Endothelial cell of umbilical vein (primary cell): ENCODE results near the gene RPE. TPM values are rescaled to one million over a fixed set of nuclear protein-coding genes. Genes with fewer than 3 reads are reported as not detected.

Source experiments
- BruUV-seq: library from RNA; stranded (reverse); fragments of 400-500 nt; replicated peaks from 2 replicates; lab custom pipeline; 2021; lab: Mats Ljungman, UMichigan
- CTCF ChIA-PET: fragments of 300-600, 350-600 bp; sonication (Branson Sonifier 250); formaldehyde crosslinking; loops from one replicate; lab custom pipeline; 2021; ENCODE audit warnings: antibody characterized with exemption, inconsistent platforms; lab: Charles Lee
- POLR2A ChIA-PET: fragments of 300-600, 350-600 bp; sonication (Branson Sonifier 250); formaldehyde crosslinking; loops from one replicate; lab custom pipeline; 2021; ENCODE audit warnings: antibody characterized with exemption, inconsistent platforms; lab: Charles Lee
- DNase-seq: peaks from one replicate; pipeline ENCODE4 v3.0.0-alpha.2; 2011; ENCODE audit warnings: low read depth, low spot score
- FAIRE-seq: peaks from 2 replicates; lab custom pipeline; 2011; peaks lifted over from hg19 to GRCh38; lab: Jason Lieb, UNC
- H2AFZ ChIP-seq: 2 replicates; pipeline ENCODE4 v1.6.0; 2012; ENCODE audit warnings: low read depth, low read length, control low read depth, inconsistent platforms
- H3K27ac ChIP-seq: 2 replicates; pipeline ENCODE4 v1.5.1; 2011; ENCODE audit warnings: low read depth, mild to moderate bottlenecking, control low read depth, low read length, moderate library complexity; ENCODE audit not compliant: insufficient read depth
- H3K27me3 ChIP-seq, 2 experiments: 2 replicates each; pipeline versions ENCODE4 v1.6.0 to v1.6.1; 2011; ENCODE audit warnings: low read length in 2 of 2, mixed read lengths in 1 of 2; ENCODE audit not compliant: control insufficient read depth in 2 of 2, insufficient read depth in 2 of 2
- H3K36me3 ChIP-seq, 2 experiments: 2 replicates in 1 of 2; 3 replicates in 1 of 2; pipeline ENCODE4 v1.5.1; 2011; ENCODE audit warnings: low read length in 2 of 2, mild to moderate bottlenecking in 1 of 2, moderate library complexity in 1 of 2; ENCODE audit not compliant: control insufficient read depth in 2 of 2, insufficient read depth in 2 of 2; ENCODE audit errors: extremely low read depth in 1 of 2
- H3K4me1 ChIP-seq: 3 replicates; pipeline ENCODE4 v1.5.1; 2011; ENCODE audit warnings: mild to moderate bottlenecking, low read length; ENCODE audit not compliant: control insufficient read depth, insufficient read depth; ENCODE audit errors: extremely low read depth
- H3K4me2 ChIP-seq: 2 replicates; pipeline ENCODE4 v1.6.1; 2011; ENCODE audit warnings: low read length, control low read depth, mixed read lengths; ENCODE audit not compliant: insufficient read depth
- H3K4me3 ChIP-seq, 3 experiments: fragments of 200-600 bp in 1 of 3; sonication (generic), shearing (Covaris generic) in 1 of 3; replicated peaks in 1 of 3; 2 replicates each; pipeline ENCODE4 v1.5.1; 2011 to 2016; ENCODE audit warnings: control low read depth in 3 of 3, low read length in 3 of 3, mild to moderate bottlenecking in 2 of 3, inconsistent platforms in 1 of 3, low read depth in 1 of 3, moderate library complexity in 1 of 3; ENCODE audit not compliant: insufficient read depth in 1 of 3
- H3K79me2 ChIP-seq: 2 replicates; pipeline ENCODE4 v1.6.0; 2012; ENCODE audit warnings: low read length, inconsistent platforms; ENCODE audit not compliant: control insufficient read depth, insufficient read depth
- H3K9ac ChIP-seq: replicated peaks from 2 replicates; pipeline ENCODE3; 2011; ENCODE audit warnings: low read length, control low read depth; ENCODE audit not compliant: insufficient read depth; ENCODE audit errors: extremely low read depth
- H3K9me1 ChIP-seq: replicated peaks from 3 replicates; pipeline ENCODE4 v1.6.0; 2011; ENCODE audit warnings: mild to moderate bottlenecking, low read length; ENCODE audit not compliant: control insufficient read depth, insufficient read depth; ENCODE audit errors: extremely low read depth
- H3K9me3 ChIP-seq: replicated peaks from 2 replicates; pipeline ENCODE4 v1.5.1; 2012; ENCODE audit warnings: low read length, inconsistent platforms; ENCODE audit not compliant: control insufficient read depth, insufficient read depth
- H4K20me1 ChIP-seq: replicated peaks from 2 replicates; pipeline ENCODE3; 2011; ENCODE audit warnings: mild to moderate bottlenecking, low read length; ENCODE audit not compliant: control insufficient read depth, insufficient read depth; ENCODE audit errors: extremely low read depth
- EZH2 ChIP-seq: IDR thresholded peaks from 2 replicates; pipeline ENCODE4 v1.6.1; 2012; ENCODE audit warnings: borderline replicate concordance, low read depth, mild to moderate bottlenecking, moderate library complexity, low read length, inconsistent platforms; ENCODE audit not compliant: severe bottlenecking
- FOS ChIP-seq: IDR thresholded peaks from 2 replicates; pipeline ENCODE4 v1.6.1; 2011; ENCODE audit warnings: mild to moderate bottlenecking, low read length, moderate library complexity, borderline replicate concordance; ENCODE audit not compliant: insufficient read depth
- GATA2 ChIP-seq: IDR thresholded peaks from 2 replicates; pipeline ENCODE4 v1.7.0; 2011; ENCODE audit warnings: low read depth, mild to moderate bottlenecking, moderate library complexity, mixed read lengths, low read length; ENCODE audit not compliant: insufficient read length, insufficient read depth
- JUN ChIP-seq: IDR thresholded peaks from 2 replicates; pipeline ENCODE4 v1.6.1; 2011; ENCODE audit warnings: borderline replicate concordance, low read depth; ENCODE audit not compliant: insufficient read length, insufficient read depth
- MYC ChIP-seq: IDR thresholded peaks from one replicate; pipeline ENCODE4 v1.6.1; 2011; ENCODE audit warnings: mild to moderate bottlenecking, low read depth, low read length
- POLR2A ChIP-seq: IDR thresholded peaks from 2 replicates; pipeline ENCODE4 v1.6.1; 2012; ENCODE audit warnings: low read depth, mild to moderate bottlenecking, control low read depth, low read length
- POLR2AphosphoS5 ChIP-seq: IDR thresholded peaks from 2 replicates; pipeline ENCODE4 v1.6.1; 2012; ENCODE audit warnings: low read depth, mild to moderate bottlenecking, control low read depth, low read length, moderate library complexity; ENCODE audit not compliant: insufficient read depth
- dilution Hi-C: fragments of 300-500 bp; cut with MboI; formaldehyde crosslinking; loops from one replicate; pipeline ENCODE4 v1.15.0; 2019; ENCODE audit warnings: low sequenced_read_pairs; ENCODE audit not compliant: extremely low pct_ligation_motif_present
- intact Hi-C: fragments of 100-400 bp; cut with micrococcal nuclease; formaldehyde crosslinking; loops from one replicate; pipeline ENCODE4 v1.10.0; 2022
- polyA plus RNA-seq, 4 experiments: library from polyadenylated mRNA; depleted of rRNA in 3 of 4; stranded (reverse) in 3 of 4; unstranded in 1 of 4; fragments of >200 nt; gene quantifications; 2 replicates each; pipeline versions ENCODE4 v1.2.1 to v1.2.3, GENCODE V29; 2011 to 2012; ENCODE audit warnings: missing spikeins in 1 of 4
- total RNA-seq: library from RNA; stranded (reverse); gene quantifications from 2 replicates; pipeline ENCODE4 v1.2.3, GENCODE V29; 2021
- TF ChIP-seq, protein P1 (sequence below), 2 donors: IDR thresholded peaks; 1 replicate in 1 of 2; 2 replicates in 1 of 2; pipeline ENCODE4 v1.5.1; 2011; ENCODE audit warnings: low read length in 2 of 2, mild to moderate bottlenecking in 2 of 2, moderate library complexity in 2 of 2, control low read depth in 1 of 2, inconsistent platforms in 1 of 2, low read depth in 1 of 2; ENCODE audit not compliant: insufficient read depth in 1 of 2; ENCODE audit errors: extremely low read depth in 1 of 2
- TF ChIP-seq, protein P2 (sequence below): IDR thresholded peaks from 2 replicates; pipeline ENCODE4 v1.6.1; 2011; ENCODE audit not compliant: insufficient read depth, insufficient read length

The RPE gene
- total and polyA plus RNA-seq, 2 donors (not counting 3 experiments of a cell fraction or from before 2014, with no cell fraction given): 60.7 to 97.4 TPM

DNA sequence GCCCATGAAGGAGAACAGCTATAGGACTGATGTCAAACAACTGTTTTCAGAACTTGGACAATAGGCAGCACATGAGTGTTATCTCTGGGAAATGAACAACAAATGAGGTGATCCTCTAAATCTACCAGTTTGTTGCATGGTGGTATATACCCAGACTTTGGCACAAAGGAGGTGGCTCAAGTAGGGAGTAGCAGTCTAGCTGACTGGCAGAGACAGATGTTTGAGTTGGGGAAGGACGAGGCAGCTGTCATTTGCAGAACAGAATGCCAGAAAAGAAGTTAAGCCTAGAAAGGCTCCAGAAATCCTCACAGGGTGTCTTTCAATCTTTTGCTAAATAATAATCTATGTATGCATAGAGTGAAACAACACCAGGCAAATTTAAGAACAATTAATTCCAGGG lies 47.4 kb downstream of the RPE start:
- no TSS peak for BruUV-seq

More for the DNA sequence above, 47.4 kb downstream of the RPE start:
- TF ChIP-seq GATA2 (no peak), EZH2 (no peak), JUN (no peak), POLR2AphosphoS5 (no peak), FOS (no peak), POLR2A (no peak), MYC (no peak)
- TF ChIP-seq, protein P1, sequence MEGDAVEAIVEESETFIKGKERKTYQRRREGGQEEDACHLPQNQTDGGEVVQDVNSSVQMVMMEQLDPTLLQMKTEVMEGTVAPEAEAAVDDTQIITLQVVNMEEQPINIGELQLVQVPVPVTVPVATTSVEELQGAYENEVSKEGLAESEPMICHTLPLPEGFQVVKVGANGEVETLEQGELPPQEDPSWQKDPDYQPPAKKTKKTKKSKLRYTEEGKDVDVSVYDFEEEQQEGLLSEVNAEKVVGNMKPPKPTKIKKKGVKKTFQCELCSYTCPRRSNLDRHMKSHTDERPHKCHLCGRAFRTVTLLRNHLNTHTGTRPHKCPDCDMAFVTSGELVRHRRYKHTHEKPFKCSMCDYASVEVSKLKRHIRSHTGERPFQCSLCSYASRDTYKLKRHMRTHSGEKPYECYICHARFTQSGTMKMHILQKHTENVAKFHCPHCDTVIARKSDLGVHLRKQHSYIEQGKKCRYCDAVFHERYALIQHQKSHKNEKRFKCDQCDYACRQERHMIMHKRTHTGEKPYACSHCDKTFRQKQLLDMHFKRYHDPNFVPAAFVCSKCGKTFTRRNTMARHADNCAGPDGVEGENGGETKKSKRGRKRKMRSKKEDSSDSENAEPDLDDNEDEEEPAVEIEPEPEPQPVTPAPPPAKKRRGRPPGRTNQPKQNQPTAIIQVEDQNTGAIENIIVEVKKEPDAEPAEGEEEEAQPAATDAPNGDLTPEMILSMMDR (IDR thresholded peaks at IDR 0.05; ENCODE audit: extremely low read depth in 1 of 2, insufficient read depth in 1 of 2, low read depth in 1 of 2, low read length in 2 of 2): no peak
- TF ChIP-seq, protein P2, sequence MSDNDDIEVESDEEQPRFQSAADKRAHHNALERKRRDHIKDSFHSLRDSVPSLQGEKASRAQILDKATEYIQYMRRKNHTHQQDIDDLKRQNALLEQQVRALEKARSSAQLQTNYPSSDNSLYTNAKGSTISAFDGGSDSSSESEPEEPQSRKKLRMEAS: no peak
- dilution Hi-C loops: no loop called here
- Histone ChIP-seq H3K9me3 (no peaks in the 10 kb centered on the region), H3K4me3 (no peak overlapping the region), H3K27me3 (no peaks in the 10 kb centered on the region), H3K9ac (no peak overlapping the region), H2AFZ (no peak overlapping the region), H3K4me1 (no peaks in the 10 kb centered on the region), H3K36me3 (no peaks in the 10 kb centered on the region), H3K9me1 (no peaks in the 10 kb centered on the region), H3K4me2 (no peak overlapping the region), H4K20me1 (no peaks in the 10 kb centered on the region), H3K79me2 (no peaks in the 10 kb centered on the region), H3K27ac (no peak overlapping the region)
- ChIA-PET POLR2A (interaction anchor here (0.5 kb wide), 1 partner anchor 15 kb away, joined by 4 read pairs; no protein-coding TSS in a partner anchor), CTCF (interaction anchor here (0.6 to 1.1 kb wide), 3 partner anchors 10 to 11 kb away, joined by 3 to 4 read pairs (median 3); no protein-coding TSS in a partner anchor)
- intact Hi-C loops: loop anchor here (5.0 kb wide), 1 partner anchor 357 kb away; no protein-coding TSS in a partner anchor
- FAIRE-seq: no peak
- no peak for DNase-seq
